ENCODE results near the gene ALAS1.

GRCh38 chr3:52233108-52233591 is 35.2 kb downstream of the ALAS1 start:
- TF ChIP-seq CTCF (IDR thresholded peaks at IDR 0.05) (no peak), EP300 (IDR thresholded peaks at IDR 0.05) (no peak), POLR2AphosphoS5 (IDR thresholded peaks at IDR 0.05) (no peak), POLR2A (IDR thresholded peaks at IDR 0.05) (no peak)
